ENCODE data around the gene MYH9.

The MYH9 gene

DNA sequence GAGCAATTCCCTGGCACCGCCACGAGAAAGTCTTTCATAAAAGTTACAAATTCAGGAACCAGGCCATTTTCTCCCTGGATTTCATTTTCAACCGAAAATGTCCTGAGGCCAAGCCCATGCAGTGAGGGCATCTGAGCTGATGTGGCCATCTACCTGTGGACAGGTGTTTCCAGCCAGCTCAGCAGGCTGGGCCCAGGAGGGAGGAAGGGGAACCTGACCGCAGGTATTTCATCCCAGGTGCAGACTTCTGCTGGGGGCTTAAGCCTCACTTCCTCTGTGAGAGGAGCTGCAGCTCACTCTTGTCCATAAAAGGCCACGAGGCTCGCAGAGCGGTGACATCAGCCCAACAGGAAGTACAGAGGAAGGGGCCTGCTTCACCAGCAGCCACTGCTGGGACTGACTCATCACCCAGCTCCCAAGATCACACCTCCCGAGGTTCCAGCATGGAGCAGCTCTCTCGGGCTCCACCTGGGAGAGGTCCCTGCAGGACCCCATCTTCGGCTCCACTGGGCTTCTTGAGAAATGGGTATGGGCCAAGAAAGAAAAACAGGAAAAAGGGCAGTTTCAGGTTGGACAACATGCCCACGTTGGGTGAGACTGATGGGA lies 56.4 kb downstream of the MYH9 start:
- peak in 1 of 2 donors; percentile 71 for DNase-seq (ENCODE audit: low read depth in 2 of 2)

DNA sequence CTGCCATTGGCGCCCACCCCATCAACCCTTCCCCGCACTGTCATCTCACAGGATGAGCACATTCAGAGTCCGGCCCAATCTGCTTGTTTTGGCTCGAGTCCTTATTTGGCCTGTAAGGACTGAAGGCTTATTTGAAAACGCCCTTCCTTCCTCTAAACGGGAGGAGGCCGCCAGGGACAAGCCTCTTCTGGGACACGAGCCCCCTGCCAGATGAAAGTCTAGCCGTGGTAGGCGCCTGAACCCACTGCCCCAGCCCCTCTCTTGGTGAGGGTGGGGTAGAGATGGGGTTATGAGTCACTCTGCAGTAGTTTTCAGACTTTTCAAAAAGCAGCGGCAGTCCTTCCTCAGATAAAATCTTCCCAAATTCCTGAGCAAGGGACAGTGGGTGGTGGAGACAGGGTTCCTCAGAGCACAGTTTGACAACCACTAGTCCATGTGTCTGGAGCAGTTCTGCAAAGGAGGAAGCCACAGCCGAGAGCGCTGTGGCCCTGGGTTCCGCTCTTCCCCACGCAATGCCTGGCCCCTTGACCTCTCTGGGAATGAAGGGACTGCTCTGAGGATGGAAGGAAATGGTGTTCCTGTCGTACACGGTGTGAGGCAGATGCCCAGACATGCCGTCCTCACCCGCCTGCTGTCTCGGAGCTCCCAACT lies 57.0 kb downstream of the MYH9 start:
- DNase-seq (ENCODE audit: low read depth in 2 of 2) = no peak

DNA sequence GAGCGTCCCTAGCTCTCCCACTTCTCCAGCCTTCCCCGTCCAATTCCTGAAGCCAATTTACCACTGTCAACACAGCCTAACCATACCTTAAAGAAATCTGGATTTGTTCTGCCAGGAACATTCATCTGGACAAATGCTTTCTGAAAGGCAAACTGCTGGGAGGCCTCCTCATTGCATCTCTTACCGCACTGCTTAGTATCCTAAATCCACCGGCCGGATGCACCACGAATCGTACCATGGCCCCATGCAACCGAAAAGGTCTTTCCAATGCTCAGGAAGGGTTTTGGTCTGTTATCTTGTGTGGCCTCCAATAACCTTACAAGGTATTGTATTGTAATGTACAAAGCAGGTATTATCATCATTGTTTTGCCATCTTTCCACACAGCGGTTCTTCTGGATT lies 57.6 kb downstream of the MYH9 start:
- no peak for DNase-seq (ENCODE audit: low read depth in 2 of 2)

DNA sequence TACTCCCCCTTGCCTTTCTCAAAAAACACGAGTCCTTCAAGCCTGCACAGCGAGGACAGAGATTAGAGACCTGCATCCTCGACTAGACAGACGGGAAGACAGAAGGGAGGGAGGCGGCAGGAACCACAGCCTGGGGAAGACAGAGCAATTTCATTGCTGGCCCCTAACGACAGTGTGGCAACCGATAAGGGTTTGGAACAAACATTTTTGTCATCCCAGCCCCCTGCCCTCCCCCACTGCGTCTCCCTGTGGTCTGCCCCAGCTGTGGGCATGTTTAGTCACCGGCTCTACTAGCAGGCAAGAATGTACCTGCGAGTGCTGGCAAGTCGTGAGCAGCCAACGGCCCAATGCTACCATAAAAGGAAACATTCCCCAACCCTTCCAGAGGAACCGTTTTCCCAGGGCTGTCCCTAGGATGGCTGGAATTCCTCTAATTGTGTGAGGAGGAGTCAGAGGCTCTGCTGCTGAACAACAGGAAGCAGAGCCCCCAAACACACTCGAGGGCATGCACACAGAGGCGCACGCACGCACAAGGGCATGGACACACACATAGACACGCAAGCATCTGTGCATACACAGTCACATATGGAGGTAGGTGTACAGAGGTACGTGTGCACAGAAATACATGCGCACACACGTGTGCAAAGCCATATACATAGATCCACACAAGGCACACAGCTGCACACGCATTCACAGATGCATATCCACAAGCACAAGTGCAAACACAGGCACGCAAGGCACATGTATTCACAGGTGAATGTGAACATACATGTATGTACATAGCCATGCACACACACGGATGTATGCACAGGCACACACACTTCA lies 58.3 kb downstream of the MYH9 start:
- DNase-seq (ENCODE audit: low read depth in 2 of 2) = peak; percentile 68 to 74

DNA sequence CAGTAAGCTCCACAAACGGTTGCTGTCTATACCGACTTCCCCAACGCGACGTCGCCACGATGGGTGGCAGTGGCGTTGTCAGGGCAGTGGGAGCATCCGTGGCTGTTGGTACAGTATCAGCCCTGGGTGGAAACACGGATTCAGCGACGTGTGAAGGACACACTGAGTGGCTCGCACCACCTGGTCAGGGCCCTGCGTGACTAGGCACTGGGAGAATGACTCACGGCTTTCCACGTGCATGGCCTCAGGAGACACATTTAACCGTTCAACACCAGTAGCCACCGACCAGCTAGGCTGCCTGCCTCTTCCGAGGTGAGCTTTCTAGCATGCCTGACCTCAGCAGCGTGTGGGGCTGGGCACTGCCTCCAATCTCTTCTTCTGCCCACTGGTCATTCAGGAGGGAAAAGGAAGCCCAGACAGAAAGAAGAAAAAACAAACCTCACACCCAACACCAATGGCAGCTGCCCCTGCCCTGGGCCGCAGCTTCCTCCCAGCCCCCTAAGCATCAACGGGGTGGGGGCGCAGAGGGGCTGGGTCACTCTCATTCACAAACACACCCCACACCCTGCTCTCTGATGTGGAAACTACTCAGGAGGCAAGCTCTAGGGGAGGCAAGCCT lies 59.0 kb downstream of the MYH9 start:
- DNase-seq (ENCODE audit: low read depth in 2 of 2) = peak in 1 of 2 donors; percentile 29

DNA sequence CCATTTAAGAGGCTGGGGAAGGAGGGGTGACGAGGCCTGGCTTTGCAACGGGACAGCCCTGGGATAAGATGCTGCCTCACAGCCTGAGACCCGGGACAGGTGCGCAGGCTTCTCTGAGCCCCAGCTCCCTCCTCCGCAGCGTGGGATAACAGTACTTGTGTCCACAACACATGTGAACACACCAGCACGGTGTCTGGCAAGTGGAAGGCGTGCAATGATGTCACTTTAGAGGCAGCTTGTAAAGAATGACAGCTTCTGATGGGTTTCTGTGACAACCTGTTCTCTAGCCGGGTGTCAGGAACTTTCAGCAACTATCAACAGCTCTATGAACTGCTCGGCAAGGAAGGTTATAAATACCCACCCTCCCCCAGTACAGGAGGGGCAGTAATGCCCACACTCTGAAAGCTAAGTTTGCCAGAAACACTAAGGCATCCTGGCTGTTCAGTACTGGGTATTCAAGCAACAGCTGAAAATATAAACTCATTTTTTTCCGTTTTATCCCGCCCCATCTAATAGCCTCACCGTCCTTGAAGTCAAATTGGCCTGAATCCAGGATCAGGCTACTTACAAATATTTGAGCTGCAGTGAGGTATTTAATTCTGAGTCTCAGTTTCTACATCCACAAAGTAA lies 59.7 kb downstream of the MYH9 start:
- no peak for DNase-seq (ENCODE audit: low read depth in 2 of 2)

DNA sequence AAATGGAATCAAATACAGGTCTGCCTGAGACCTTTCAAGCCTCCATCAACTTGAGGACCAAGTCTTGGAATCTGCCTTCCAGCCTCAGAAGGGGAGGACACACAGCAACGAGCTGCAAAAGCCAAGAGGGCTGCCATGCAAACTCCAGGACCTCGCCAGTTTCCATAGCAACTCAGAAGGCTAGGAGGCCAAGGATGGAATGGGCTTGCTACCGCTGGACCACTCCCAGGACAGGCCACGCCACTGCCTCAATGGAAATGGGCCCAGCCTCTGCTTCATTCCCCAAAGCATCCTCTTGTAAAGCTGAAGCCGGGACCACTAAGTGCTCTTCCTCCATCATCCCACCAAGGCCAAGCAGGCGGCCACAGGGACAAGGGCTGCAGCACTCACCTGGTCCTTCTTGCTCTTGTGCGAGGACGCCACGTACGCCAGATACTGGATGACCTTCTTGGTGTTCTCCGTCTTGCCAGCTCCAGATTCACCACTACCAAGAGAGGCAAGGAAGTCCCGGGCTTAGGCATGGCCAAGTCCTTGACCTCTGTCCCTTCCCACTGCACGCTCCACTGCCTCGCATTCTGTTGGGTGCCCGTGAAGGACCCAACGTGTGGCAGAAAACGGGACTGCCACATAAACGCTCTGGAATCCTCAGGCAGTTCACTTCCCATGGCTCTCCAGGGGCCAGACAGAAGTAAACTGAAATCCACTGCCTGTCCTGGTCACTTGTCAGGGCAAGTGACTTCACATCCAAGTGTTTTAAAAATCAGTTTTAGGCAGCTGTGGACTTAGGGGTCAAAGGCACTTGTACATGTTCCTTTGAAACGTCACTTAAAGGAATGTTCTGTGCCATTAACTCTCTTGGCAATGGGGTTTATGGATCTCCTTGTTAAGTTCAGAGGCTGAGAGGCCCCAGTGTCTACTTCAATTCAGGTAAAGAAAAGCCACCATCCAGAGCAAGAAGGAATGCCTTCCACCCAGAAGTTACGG lies 61.3 kb downstream of the MYH9 start:
- DNase-seq (ENCODE audit: low read depth in 2 of 2) = no peak

DNA sequence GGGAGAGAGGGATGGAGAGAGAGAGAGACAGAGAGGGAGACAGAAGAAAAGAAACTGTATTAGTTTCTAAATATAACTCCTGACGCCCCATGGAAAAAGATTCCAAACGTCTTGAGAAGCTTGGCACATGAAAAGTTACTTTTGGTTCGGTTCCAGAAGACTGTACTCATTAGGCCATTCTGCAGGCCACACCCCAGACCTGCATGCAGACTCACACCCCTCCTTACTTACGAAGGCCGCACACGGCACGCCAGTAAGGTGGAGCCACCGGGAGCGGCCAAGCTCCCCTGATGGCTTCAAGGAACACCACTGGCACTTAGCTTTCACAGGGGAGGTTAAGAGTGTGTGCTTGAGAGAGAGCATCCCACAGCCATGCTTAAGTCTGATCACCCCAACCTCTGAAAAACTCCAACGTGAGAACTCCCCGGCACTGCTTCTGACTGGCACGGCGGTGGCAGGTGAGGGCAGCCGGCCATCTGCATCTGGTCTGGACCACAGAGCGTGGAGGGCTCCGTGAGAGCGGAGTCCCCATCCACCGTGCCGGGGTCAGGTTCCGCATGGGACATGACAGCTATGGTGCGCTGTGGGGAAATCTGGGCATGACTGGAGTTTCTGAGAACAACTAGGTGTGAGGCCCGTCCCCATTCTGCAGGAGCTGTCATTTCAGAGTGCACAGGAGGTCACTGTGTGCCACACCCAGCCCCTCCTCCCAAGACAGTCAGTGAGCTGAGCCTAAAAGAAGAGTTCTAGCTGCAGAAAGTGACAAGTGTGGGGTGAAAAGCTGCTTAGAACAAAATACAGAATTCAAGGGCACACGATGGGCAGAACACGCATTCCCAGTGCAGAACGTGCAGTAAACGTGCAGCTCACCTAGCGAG lies 62.4 kb downstream of the MYH9 start:
- no peak for DNase-seq (ENCODE audit: low read depth in 2 of 2)

DNA sequence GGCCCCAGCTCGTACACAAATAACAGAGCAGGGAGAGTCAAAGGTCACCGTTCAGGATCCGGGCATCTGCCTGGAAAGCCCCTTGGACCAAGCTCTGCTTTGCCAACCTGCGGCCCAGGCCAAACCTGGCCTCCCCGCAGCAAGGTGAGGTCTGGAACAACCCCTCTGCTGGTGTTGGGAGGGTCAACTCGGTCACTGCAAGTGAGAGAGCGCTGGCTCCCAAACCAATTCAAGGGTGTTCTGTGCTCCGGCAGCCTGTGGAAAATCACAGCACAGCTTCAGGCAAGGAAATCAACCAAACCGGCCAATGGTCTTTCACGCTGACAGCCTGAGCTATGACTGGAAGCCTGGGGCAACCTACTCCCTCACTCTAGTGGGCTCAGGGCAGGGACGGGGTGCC lies 63.4 kb downstream of the MYH9 start:
- no peak for DNase-seq (ENCODE audit: low read depth in 2 of 2)

DNA sequence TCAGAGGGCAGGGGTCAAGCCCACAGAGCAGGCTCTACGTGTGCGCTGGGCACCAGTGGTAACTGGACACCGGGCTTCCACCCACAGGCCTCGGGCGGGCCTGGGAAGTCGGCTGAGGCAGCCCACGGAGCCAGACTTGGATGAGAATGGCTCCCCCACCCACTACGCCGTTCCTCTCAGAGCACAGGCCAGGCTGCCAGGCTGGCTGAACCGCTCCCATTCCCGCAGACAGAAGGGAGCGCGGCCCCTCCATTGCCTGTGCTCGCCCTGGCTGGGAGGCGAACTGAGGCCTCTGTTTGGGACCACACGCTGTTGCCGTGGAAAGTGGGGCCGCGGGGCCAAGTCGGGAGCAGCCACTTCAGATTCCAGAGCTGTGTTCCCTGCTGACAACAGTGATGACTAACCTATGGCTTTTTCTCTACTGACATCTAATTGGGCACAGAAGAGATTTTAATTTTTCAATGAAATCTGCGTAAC lies 63.9 kb downstream of the MYH9 start:
- no peak for DNase-seq (ENCODE audit: low read depth in 2 of 2)

DNA sequence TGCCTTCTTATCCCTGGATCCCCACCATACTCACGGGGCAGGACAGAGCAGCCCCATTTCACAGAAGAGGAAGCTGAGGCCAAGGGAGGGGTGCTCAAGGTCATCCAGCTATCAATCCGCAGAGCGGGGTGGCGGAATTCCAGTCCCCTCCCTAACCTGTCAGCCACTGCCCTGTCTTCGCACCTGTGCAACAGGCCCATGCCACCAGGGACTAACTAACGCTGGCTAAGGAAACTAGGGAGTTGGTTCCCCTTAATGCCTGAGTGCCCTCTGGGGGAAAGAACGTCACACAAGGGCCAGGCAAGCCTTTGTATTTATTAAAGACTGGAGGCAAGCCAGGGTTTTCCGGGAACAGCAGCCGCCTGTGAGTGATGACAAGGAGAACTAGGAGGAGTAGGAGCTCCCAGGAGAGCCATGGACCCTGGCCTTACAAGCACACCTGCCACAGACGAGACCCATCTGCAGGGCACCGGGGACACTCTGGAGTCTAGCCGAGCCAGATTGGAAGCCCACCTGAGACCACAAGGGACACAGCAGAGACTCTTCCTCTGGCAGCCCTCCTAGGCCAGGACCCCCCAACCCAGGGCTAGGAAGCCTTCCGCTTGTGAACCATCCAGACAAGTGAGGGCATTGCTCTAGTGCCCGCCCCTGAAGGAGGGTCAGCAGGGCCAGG lies 64.4 kb downstream of the MYH9 start:
- DNase-seq (ENCODE audit: low read depth in 2 of 2) = no peak

DNA sequence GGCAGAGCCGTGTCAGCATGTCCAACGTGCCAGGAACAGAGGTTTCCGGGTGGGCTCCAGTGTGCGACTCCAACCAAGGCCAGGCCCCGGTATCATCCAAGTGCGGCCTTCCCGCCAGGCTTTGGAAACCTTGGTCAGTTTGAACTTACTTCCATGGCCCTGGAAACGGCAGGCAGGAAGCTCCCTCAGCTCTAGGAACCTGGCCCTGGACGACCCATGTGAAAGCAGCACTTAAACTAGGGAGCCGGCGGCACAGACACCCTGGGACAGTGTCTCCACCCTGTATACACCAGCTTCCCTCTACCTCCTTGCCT lies 65.2 kb downstream of the MYH9 start:
- no peak for DNase-seq (ENCODE audit: low read depth in 2 of 2)

DNA sequence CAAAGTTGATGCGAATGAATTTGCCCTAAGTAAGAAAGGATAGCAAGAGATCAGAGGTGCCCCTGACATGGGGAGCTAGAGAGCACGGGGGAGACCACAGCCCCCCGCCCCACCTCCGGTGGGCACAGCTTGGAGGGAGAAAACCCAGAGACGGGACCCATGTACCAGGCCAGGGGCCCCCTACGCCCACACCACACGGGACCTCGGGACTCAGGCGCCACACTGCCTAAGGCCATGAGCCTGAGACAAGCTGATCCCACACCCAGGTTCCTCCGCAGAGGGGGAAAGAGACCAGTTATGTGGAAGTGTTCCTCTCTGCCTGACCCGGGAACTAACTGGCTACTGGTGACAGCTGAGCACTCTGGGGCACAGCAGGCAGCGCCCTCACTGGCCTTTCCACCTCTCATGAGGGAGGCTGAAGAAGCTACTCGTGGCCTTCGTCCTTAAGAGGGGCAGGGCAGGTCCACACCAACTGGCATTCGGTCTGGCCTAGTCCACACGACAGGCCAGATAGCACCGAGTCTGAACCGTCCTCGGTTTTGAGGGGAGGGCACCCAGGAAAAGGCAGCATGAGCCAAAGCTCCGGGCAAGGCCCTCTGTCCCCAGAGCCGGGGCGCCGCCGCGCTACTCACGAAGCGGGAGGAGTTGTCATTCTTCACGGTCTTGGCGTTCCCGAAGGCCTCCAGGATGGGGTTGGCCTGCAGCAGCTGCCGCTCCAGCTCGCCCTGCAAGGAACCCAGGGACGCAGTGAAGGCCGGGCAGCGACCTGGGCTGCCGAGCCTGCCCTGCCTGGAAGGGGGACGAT lies 65.8 kb downstream of the MYH9 start:
- DNase-seq (ENCODE audit: low read depth in 2 of 2) = no peak

DNA sequence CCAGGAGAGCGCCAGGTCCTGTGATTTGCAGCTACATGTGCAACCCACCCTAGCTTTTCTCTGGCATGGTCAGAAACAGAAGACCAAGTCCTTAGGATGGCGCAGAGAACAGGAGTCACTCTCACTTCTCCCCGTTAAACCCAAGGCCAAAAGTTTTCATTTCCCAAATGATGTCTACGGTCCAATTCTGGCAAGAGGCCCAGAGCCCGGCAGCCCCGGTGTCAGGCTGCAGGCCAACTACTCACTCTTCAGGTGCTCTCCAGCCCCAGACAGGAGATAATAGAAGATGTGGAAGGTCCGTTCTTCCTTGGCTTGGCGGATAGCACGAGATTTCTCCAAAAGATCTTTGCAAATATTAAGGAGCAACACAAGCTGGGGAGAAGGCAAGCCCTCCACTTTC lies 67.2 kb downstream of the MYH9 start:
- no peak for DNase-seq (ENCODE audit: low read depth in 2 of 2)

DNA sequence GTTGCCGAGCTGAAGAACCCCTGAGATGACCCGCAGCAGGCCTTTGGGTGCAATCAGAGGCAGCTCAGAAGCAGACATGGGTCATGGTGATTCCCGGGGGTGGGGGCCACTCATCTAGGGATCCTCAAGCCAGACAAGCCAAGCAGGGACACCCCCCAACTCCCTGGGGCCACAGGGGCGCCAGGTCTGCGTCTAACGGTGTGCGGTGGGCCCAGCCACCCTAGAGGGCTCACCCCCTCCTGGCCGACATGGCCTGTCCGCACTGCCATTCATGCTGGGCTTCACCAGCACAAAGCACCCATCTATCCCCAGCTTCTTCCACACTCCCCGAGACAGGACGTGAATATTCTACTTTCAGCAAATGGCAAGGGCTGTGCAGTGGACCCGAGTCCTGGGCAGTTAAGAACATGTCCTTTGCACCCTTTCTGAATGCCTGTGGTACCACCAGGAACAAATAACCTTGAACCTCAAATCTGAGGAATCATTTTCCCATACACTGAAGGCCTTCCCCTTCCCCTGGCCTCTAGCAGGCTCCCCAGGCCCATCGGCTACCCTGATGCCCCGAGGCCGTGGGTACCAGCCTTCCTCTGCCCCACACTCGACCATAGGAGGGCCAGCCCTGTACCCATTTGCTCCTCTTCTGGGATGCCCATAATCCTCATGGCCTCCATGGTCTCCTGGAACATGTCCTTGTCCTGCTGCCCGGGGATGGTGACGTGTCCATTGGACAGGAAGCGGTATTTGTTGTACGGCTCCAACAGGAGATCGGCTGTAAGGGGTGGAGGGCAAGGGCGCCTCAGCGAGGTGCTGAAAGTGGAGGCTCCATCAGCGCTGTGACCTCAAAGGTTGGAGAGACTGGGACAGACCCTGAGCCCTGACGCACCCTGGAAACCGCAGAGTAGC lies 67.9 kb downstream of the MYH9 start:
- DNase-seq (ENCODE audit: low read depth in 2 of 2) = no peak

DNA sequence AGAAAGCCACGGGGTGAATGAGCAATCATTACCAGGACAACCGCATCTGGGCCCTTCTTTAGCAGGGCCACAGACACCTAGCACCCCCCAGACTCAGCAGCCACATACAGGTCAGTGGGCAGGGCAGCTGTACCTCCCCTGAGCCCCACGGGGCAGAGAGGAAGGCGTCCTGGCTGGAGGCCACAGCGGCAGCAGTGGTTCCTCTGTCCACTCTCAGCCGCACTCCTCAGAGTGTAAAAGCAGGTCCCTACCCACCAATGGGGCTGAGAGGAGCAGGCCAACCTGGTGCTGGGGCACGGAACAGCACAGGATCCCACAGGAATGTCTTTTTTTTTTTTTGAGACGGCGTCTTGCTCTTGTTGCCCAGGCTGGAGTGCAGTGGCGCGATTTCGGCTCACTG lies 69.3 kb downstream of the MYH9 start:
- DNase-seq (ENCODE audit: low read depth in 2 of 2) = no peak

DNA sequence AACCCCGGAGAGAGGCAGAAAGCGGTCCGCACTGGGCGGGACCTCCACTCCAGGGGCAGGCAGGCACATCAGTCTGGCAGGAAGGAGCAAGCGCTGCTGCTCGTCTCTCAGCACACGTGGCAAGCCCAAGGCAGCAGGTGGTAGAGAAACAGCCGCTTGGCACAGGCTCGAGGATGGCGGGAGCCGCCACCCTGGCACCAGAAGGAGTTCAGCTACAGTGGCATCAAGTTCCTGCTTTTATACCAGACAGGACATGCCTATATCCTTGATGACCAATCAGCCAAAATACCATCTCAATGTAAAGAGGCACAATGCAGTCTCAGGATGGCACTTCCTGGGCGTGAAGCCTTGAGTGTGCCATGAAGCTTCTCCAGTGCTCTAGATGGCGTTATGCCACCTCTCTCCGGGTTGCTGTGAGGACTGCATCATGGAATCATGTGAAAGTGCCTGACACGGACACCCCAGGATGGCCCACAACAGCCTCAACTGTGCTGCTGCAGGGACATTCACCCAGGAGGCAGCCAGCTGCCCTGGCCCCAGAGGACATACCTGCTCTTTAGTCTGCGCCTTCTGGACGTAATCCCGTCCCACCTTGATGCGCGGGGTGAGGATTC lies 70.0 kb downstream of the MYH9 start:
- DNase-seq (ENCODE audit: low read depth in 2 of 2) = no peak

All from stimulated activated CD8-positive, alpha-beta memory T cell treated with anti-CD3 and anti-CD28 coated beads, Interleukin-7, amount 100 ng/mL, for 1 hour (primary cell).